Vagina (tissue), 2 donors: ENCODE results near the gene SLC22A5. TPM values are rescaled to one million over a fixed set of nuclear protein-coding genes. Genes with fewer than 3 reads are reported as not detected.

Experiments
- DNase-seq, 2 donors: peaks; one replicate each; pipeline ENCODE4 v3.0.0-alpha.2; 2017; ENCODE audit errors: extremely low spot score in 2 of 2
- H3K27ac ChIP-seq: fragments of 200-600 bp; sonication (generic); one replicate; pipeline ENCODE4 v1.5.1; 2019
- H3K27me3 ChIP-seq: fragments of 200-600 bp; sonication (generic); one replicate; pipeline ENCODE4 v1.5.1; 2019
- H3K36me3 ChIP-seq, 2 donors: fragments of 200-600 bp; sonication (generic); one replicate each; pipeline ENCODE4 v1.5.1; 2017 to 2019
- H3K4me1 ChIP-seq: fragments of 200-600 bp; sonication (generic); one replicate; pipeline ENCODE4 v1.5.1; 2019
- H3K4me3 ChIP-seq, 2 donors: fragments of 200-600 bp; sonication (generic); 1 replicate in 1 of 2; 2 replicates in 1 of 2; pipeline ENCODE4 v1.5.1; 2016 to 2019
- H3K9me3 ChIP-seq: fragments of 200-600 bp; sonication (generic); one replicate; pipeline ENCODE4 v1.5.1; 2019
- POLR2A ChIP-seq, 2 donors: fragments of 450-650 bp; IDR thresholded peaks; one replicate each; pipeline ENCODE4 v1.6.1; 2017; ENCODE audit warnings: antibody characterized with exemption in 2 of 2, mild to moderate bottlenecking in 2 of 2, moderate library complexity in 2 of 2
- POLR2AphosphoS5 ChIP-seq, 2 donors: sonication (generic); formaldehyde crosslinking; IDR thresholded peaks; one replicate each; pipeline ENCODE4 v1.9.0; 2017; ENCODE audit warnings: antibody characterized with exemption in 2 of 2, mild to moderate bottlenecking in 2 of 2, low read depth in 1 of 2; ENCODE audit not compliant: insufficient read depth in 1 of 2
- intact Hi-C: fragments of 100-400 bp; cut with DNase I; formaldehyde crosslinking; loops from one replicate; pipeline ENCODE4 v1.15.1; 2023
- total RNA-seq: library from RNA; depleted of rRNA; stranded (reverse); fragments of >200 nt; gene quantifications from one replicate; pipeline ENCODE4 v1.2.3, GENCODE V29; 2016
- TF ChIP-seq, protein P1 (sequence below), 3 experiments: fragments of 450-650 bp in 2 of 3; fragments of 200-600 bp in 1 of 3; sonication (generic) in 1 of 3; IDR thresholded peaks; one replicate each; pipeline ENCODE4 v1.5.1; 2017 to 2019; ENCODE audit warnings: antibody characterized with exemption in 3 of 3, mild to moderate bottlenecking in 2 of 3, moderate library complexity in 2 of 3

SLC22A5 gene
- total RNA-seq, 1 donor from 2014 or later: 15.2 TPM

GRCh38 chr5:132389051-132389331 is 19.5 kb downstream of the SLC22A5 start:
- Histone ChIP-seq H3K4me1 (peaks cover 65% of the 10 kb centered on the region), H3K27ac (peak overlapping the region; percentile 91), H3K36me3 (peaks cover 0 to 13% of the 10 kb centered on the region in 2 donors), H3K27me3 (no peaks in the 10 kb centered on the region), H3K4me3 (no peak overlapping the region), H3K9me3 (no peaks in the 10 kb centered on the region)
- intact Hi-C loops: no loop called here
- TF ChIP-seq, protein P1, sequence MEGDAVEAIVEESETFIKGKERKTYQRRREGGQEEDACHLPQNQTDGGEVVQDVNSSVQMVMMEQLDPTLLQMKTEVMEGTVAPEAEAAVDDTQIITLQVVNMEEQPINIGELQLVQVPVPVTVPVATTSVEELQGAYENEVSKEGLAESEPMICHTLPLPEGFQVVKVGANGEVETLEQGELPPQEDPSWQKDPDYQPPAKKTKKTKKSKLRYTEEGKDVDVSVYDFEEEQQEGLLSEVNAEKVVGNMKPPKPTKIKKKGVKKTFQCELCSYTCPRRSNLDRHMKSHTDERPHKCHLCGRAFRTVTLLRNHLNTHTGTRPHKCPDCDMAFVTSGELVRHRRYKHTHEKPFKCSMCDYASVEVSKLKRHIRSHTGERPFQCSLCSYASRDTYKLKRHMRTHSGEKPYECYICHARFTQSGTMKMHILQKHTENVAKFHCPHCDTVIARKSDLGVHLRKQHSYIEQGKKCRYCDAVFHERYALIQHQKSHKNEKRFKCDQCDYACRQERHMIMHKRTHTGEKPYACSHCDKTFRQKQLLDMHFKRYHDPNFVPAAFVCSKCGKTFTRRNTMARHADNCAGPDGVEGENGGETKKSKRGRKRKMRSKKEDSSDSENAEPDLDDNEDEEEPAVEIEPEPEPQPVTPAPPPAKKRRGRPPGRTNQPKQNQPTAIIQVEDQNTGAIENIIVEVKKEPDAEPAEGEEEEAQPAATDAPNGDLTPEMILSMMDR (IDR thresholded peaks at IDR 0.05): no peak
- TF ChIP-seq POLR2A (IDR thresholded peaks at IDR 0.05) (no peak), POLR2AphosphoS5 (IDR thresholded peaks at IDR 0.05; ENCODE audit: insufficient read depth in 1 of 2, low read depth in 1 of 2) (no peak)
- DNase-seq: no peak

DNA sequence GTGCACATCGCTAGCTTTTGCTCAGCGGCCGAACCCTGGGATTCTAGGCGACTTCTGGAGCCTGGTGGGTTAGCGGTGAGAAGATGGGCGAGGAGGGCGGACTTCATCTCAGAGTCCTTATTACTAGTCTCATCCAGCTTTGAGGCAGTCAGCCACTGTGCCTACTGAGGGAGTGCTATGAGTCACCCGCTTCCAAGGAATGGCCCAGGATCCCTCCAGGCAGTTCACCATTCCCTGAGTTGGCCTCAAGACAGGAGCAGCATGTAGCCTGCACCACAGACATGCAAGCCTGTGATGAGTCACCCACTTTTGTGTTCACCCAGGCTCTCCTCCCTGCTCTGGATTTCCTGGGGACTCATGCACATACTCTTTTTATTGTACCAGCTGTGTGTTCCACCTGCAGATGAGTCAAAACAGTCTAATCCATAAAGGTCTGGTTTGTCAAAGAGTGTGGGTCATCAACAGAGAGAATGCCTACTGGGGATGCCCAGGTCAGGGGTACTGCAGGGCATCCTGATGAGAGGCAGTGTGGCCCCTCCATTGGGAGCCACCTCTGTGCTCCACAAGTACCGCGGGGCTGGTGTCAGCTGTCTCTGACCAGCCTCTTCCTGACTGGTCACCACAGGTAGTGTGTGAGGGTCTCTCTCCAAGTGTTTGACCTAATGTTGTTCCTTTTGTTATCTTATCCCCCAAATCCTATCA is 20.2 kb downstream of the SLC22A5 start:
- peaks cover 67% of the 10 kb centered on the region for H3K4me1 ChIP-seq
- TF ChIP-seq POLR2AphosphoS5 (IDR thresholded peaks at IDR 0.05; ENCODE audit: insufficient read depth in 1 of 2, low read depth in 1 of 2): peak; percentile 71 to 85
- TF ChIP-seq, protein P1 (IDR thresholded peaks at IDR 0.05): no peak
- peak in 1 of 2 donors; percentile 99 for DNase-seq

GRCh38 chr5:132391247-132391646 is 21.7 kb downstream of the SLC22A5 start:
- intact Hi-C loops: no loop called here
- no peak overlapping the region for H3K4me3 ChIP-seq
- H3K36me3 ChIP-seq: peaks cover 0 to 11% of the 10 kb centered on the region in 2 donors
- TF ChIP-seq, protein P1 (IDR thresholded peaks at IDR 0.05): no peak
- TF ChIP-seq POLR2A (IDR thresholded peaks at IDR 0.05) (no peak), POLR2AphosphoS5 (IDR thresholded peaks at IDR 0.05; ENCODE audit: insufficient read depth in 1 of 2, low read depth in 1 of 2) (no peak)
- no peaks in the 10 kb centered on the region for H3K27me3 ChIP-seq
- H3K9me3 ChIP-seq: no peaks in the 10 kb centered on the region
- H3K4me1 ChIP-seq: peaks cover 56% of the 10 kb centered on the region
- H3K27ac ChIP-seq: peak overlapping the region; percentile 15
- no peak for DNase-seq

More for the DNA sequence above, 20.2 kb downstream of the SLC22A5 start:
- Histone ChIP-seq H3K9me3 (no peaks in the 10 kb centered on the region), H3K36me3 (peaks cover 0 to 13% of the 10 kb centered on the region in 2 donors), H3K27me3 (no peaks in the 10 kb centered on the region), H3K27ac (peak overlapping the region; percentile 91), H3K4me3 (no peak overlapping the region)
- intact Hi-C loops: no loop called here

DNA sequence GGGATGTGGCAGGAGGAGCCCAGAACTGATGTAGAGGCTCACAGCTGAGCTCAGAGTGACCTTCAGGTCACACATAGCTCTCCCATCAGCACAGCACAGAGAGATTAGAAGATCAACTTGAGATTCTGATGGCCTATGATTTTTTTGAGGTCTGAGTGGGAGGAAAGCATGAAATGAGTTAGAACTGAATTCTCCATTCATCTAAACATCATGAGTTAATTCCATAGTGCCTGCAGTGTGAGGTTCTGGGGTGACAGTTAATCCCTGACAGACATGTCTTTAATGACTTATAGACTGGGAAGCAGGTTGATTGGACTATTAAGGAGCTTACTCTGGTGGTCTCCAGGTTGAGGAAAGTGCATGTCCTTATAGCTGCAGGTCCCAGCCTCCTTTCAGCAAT is 22.4 kb downstream of the SLC22A5 start:
- peaks cover 56% of the 10 kb centered on the region for H3K4me1 ChIP-seq
- H3K36me3 ChIP-seq: peaks cover 0 to 11% of the 10 kb centered on the region in 2 donors
- H3K27me3 ChIP-seq: no peaks in the 10 kb centered on the region
- no peak overlapping the region for H3K4me3 ChIP-seq
- peak overlapping the region; percentile 15 for H3K27ac ChIP-seq
- TF ChIP-seq POLR2A (IDR thresholded peaks at IDR 0.05) (no peak), POLR2AphosphoS5 (IDR thresholded peaks at IDR 0.05; ENCODE audit: insufficient read depth in 1 of 2, low read depth in 1 of 2) (no peak)
- TF ChIP-seq, protein P1 (IDR thresholded peaks at IDR 0.05): no peak
- intact Hi-C loops: no loop called here
- no peak for DNase-seq
- H3K9me3 ChIP-seq: no peaks in the 10 kb centered on the region

DNA sequence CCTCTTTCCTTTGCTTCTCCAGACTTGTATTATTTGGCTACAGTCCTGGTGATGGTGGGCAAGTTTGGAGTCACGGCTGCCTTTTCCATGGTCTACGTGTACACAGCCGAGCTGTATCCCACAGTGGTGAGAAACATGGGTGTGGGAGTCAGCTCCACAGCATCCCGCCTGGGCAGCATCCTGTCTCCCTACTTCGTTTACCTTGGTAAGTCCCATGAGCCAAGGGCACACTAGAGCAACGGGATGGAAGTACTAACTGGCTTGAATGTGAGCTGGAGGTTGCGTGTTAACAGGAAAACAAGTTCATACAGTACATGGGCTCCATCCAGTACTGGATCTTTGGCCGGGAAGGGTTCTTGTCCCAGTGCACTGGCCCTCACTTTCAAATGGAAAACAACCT is 22.9 kb downstream of the SLC22A5 start:
- Histone ChIP-seq H3K9me3 (no peaks in the 10 kb centered on the region), H3K27me3 (no peaks in the 10 kb centered on the region), H3K27ac (no peak overlapping the region), H3K4me3 (no peak overlapping the region), H3K4me1 (peaks cover 53% of the 10 kb centered on the region), H3K36me3 (peaks cover 0 to 11% of the 10 kb centered on the region in 2 donors)
- DNase-seq: peak in 1 of 2 donors; percentile 84
- no peak for TF ChIP-seq POLR2A (IDR thresholded peaks at IDR 0.05)
- no peak for TF ChIP-seq POLR2AphosphoS5 (IDR thresholded peaks at IDR 0.05; ENCODE audit: insufficient read depth in 1 of 2, low read depth in 1 of 2)
- TF ChIP-seq, protein P1 (IDR thresholded peaks at IDR 0.05): no peak
- intact Hi-C loops: no loop called here
